SU-DHL-6 (cell line): ENCODE results near the gene KIF7.

Source experiments
- H2AFZ ChIP-seq: fragments of 200-600 bp; sonication (generic); 2 replicates; pipeline ENCODE4 v1.6.1; 2014; ENCODE audit warnings: low read depth, mild to moderate bottlenecking, moderate library complexity, mixed read lengths, antibody characterized with exemption, low read length; ENCODE audit not compliant: severe bottlenecking
- H3F3A ChIP-seq: fragments of 200-600 bp; shearing (Covaris generic); 2 replicates; pipeline ENCODE4 v1.6.0; 2016; ENCODE audit warnings: antibody characterized with exemption, mild to moderate bottlenecking; ENCODE audit not compliant: insufficient read depth
- H3K27ac ChIP-seq: fragments of 200-600 bp; sonication (generic); 2 replicates; pipeline ENCODE4 v1.5.1; 2016; ENCODE audit warnings: low read depth, mild to moderate bottlenecking, low read length, moderate library complexity, mixed read lengths
- H3K27me3 ChIP-seq: fragments of 200-600 bp; sonication (generic), shearing (Covaris generic); 2 replicates; pipeline ENCODE4 v1.6.0; 2014; ENCODE audit warnings: mild to moderate bottlenecking, low read length
- H3K36me3 ChIP-seq: fragments of 200-600 bp; sonication (generic); 2 replicates; pipeline ENCODE4 v1.6.1; 2014; ENCODE audit warnings: mild to moderate bottlenecking, low read length, mixed read lengths
- H3K4me2 ChIP-seq: fragments of 300-600, 200-600 bp; shearing (Covaris generic), sonication (generic); 2 replicates; pipeline ENCODE4 v1.6.0; 2014; ENCODE audit warnings: low read length, low read depth, mild to moderate bottlenecking; ENCODE audit not compliant: poor library complexity, severe bottlenecking
- H3K4me3 ChIP-seq: fragments of 200-600 bp; sonication (generic); 2 replicates; pipeline ENCODE4 v1.5.1; 2014; ENCODE audit warnings: antibody characterized with exemption, low read length, mild to moderate bottlenecking, mixed read lengths; ENCODE audit not compliant: insufficient read depth, poor library complexity, severe bottlenecking
- H3K79me2 ChIP-seq: fragments of 200-600 bp; sonication (generic); 2 replicates; pipeline ENCODE4 v1.6.1; 2014; ENCODE audit warnings: mild to moderate bottlenecking, low read length, moderate library complexity; ENCODE audit not compliant: insufficient read depth
- H3K9ac ChIP-seq: fragments of 200-600 bp; sonication (generic); 2 replicates; pipeline ENCODE4 v1.7.0; 2014; ENCODE audit warnings: mild to moderate bottlenecking, low read length
- H3K9me2 ChIP-seq: fragments of 200-600 bp; sonication (generic); replicated peaks from 2 replicates; pipeline ENCODE4 v1.6.1; 2014; ENCODE audit warnings: low read length; ENCODE audit not compliant: insufficient read depth
- H3K9me3 ChIP-seq: fragments of 200-600 bp; sonication (generic); 2 replicates; pipeline ENCODE4 v1.6.1; 2014; ENCODE audit warnings: low read length, mixed read lengths; ENCODE audit not compliant: insufficient read depth
- H4K20me1 ChIP-seq: fragments of 200-600 bp; sonication (generic); 2 replicates; pipeline ENCODE4 v1.6.1; 2014; ENCODE audit warnings: low read depth, mild to moderate bottlenecking, antibody characterized with exemption, low read length, moderate library complexity, mixed read lengths
- EZH2phosphoT487 ChIP-seq: fragments of 200-600 bp; sonication (generic), shearing (Covaris generic); conservative IDR thresholded peaks from 2 replicates; pipeline ENCODE4 v1.6.1; 2018; ENCODE audit warnings: mild to moderate bottlenecking, antibody characterized with exemption, low read length, moderate library complexity, mixed read lengths
- TF ChIP-seq, protein P1 (sequence below): fragments of 200-600 bp; sonication (generic); IDR thresholded peaks from one replicate; pipeline ENCODE4 v1.5.1; 2017; ENCODE audit warnings: antibody characterized with exemption, mild to moderate bottlenecking, low read length, moderate library complexity; ENCODE audit not compliant: insufficient read depth, poor library complexity, severe bottlenecking

KIF7 gene

GRCh38 chr15:89652131-89652530 lies 3.1 kb downstream of the KIF7 start:
- TF ChIP-seq, protein P1, sequence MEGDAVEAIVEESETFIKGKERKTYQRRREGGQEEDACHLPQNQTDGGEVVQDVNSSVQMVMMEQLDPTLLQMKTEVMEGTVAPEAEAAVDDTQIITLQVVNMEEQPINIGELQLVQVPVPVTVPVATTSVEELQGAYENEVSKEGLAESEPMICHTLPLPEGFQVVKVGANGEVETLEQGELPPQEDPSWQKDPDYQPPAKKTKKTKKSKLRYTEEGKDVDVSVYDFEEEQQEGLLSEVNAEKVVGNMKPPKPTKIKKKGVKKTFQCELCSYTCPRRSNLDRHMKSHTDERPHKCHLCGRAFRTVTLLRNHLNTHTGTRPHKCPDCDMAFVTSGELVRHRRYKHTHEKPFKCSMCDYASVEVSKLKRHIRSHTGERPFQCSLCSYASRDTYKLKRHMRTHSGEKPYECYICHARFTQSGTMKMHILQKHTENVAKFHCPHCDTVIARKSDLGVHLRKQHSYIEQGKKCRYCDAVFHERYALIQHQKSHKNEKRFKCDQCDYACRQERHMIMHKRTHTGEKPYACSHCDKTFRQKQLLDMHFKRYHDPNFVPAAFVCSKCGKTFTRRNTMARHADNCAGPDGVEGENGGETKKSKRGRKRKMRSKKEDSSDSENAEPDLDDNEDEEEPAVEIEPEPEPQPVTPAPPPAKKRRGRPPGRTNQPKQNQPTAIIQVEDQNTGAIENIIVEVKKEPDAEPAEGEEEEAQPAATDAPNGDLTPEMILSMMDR: no peak
- TF ChIP-seq EZH2phosphoT487: no peak
- no peak overlapping the region for H3K9ac ChIP-seq
- H3K27ac ChIP-seq: no peak overlapping the region

GRCh38 chr15:89649716-89650115 lies 5.6 kb downstream of the KIF7 start:
- Histone ChIP-seq H3K9me3 (no peaks in the 10 kb centered on the region), H3F3A (no peaks in the 10 kb centered on the region), H3K36me3 (no peaks in the 10 kb centered on the region), H3K27me3 (no peaks in the 10 kb centered on the region), H4K20me1 (no peaks in the 10 kb centered on the region), H3K4me3 (no peak overlapping the region), H3K9me2 (no peaks in the 10 kb centered on the region), H3K9ac (no peak overlapping the region), H3K79me2 (no peaks in the 10 kb centered on the region), H3K27ac (no peak overlapping the region), H3K4me2 (no peak overlapping the region), H2AFZ (no peak overlapping the region)
- TF ChIP-seq, protein P1: no peak
- no peak for TF ChIP-seq EZH2phosphoT487

More at GRCh38 chr15:89652131-89652530, 3.1 kb downstream of the KIF7 start:
- Histone ChIP-seq H3K9me2 (no peaks in the 10 kb centered on the region), H3F3A (no peaks in the 10 kb centered on the region), H2AFZ (no peak overlapping the region), H3K9me3 (no peaks in the 10 kb centered on the region), H3K27me3 (no peaks in the 10 kb centered on the region), H3K4me2 (no peak overlapping the region), H3K36me3 (no peaks in the 10 kb centered on the region), H4K20me1 (no peaks in the 10 kb centered on the region), H3K79me2 (no peaks in the 10 kb centered on the region), H3K4me3 (no peak overlapping the region)

DNA sequence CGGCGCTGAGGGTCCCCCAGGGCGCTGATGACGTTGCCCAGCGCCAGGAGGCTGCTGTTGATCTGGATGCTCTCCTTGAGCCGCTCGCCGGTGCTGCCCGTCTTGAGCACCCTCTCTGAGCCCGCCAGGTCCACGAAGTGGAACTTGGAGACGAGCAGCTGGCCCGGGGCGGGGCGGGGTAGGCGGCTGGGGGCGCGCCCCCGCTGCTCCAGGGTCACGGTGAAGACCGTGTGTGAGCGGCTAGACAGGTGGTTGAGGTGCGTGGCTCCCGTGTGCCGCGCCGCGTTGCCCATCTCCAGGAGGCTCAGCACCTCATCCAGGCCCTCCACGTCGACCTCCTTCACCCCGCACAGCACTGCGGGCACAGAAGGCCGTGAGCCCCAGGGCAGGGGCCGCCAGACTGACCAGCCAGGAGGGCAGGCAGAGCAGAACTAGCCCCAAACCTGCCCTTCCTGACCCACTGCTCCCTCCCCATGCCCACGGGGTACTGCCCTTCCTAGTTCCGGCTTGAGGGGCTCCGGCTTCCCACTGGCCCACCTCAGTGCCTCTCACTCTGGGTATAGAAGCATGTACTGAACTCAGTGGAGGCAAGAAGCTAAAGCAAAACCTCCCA lies 6.1 kb downstream of the KIF7 start:
- no peaks in the 10 kb centered on the region for H4K20me1 ChIP-seq
- no peaks in the 10 kb centered on the region for H3K79me2 ChIP-seq
- no peak overlapping the region for H3K4me3 ChIP-seq
- H3K9me3 ChIP-seq: no peaks in the 10 kb centered on the region
- H3K27ac ChIP-seq: no peak overlapping the region
- no peak overlapping the region for H2AFZ ChIP-seq
- H3K27me3 ChIP-seq: no peaks in the 10 kb centered on the region
- no peak overlapping the region for H3K4me2 ChIP-seq
- no peaks in the 10 kb centered on the region for H3K9me2 ChIP-seq
- no peaks in the 10 kb centered on the region for H3F3A ChIP-seq
- TF ChIP-seq EZH2phosphoT487: no peak
- TF ChIP-seq, protein P1: no peak
- no peaks in the 10 kb centered on the region for H3K36me3 ChIP-seq
- no peak overlapping the region for H3K9ac ChIP-seq
